MCF 10A (cell line): ENCODE results near the gene TMEM175. TPM values are rescaled to one million over a fixed set of nuclear protein-coding genes. Genes with fewer than 3 reads are reported as not detected.
"Not testable (repeated sequence)": the region's sequence is repeated elsewhere in the genome, so short reads cannot be mapped to it uniquely, and the experiment has no call there.

Experiments
- BruUV-seq: library from RNA; stranded (reverse); fragments of 400-500 nt; replicated peaks from 2 replicates; lab custom pipeline; 2021; lab: Mats Ljungman, UMichigan
- CTCF ChIA-PET: fragments of 300-600 bp; sonication (Branson Sonifier 250); formaldehyde crosslinking; extraction: SDS; loops from one replicate; lab custom pipeline; 2021; ENCODE audit warnings: antibody characterized with exemption, inconsistent platforms; lab: Yijun Ruan, JAX
- POLR2A ChIA-PET: fragments of 300-600, 350-650 bp; sonication (Branson Sonifier 250); formaldehyde crosslinking; extraction: SDS; loops from one replicate; lab custom pipeline; 2020; ENCODE audit warnings: antibody characterized with exemption, inconsistent platforms; lab: Yijun Ruan, JAX
- DNase-seq: peaks from one replicate; pipeline ENCODE4 v3.0.0-alpha.2; 2018; ENCODE audit not compliant: unreplicated experiment
- H3K27ac Mint-ChIP-seq: one replicate; pipeline ENCODE4 v1.8.0; 2022; ENCODE audit warnings: mild to moderate bottlenecking, low read depth, mixed read lengths; ENCODE audit not compliant: unreplicated experiment
- H3K27me3 Mint-ChIP-seq: one replicate; pipeline ENCODE4 v1.8.0; 2022; ENCODE audit warnings: mixed read lengths; ENCODE audit not compliant: insufficient read depth, unreplicated experiment
- H3K36me3 Mint-ChIP-seq: one replicate; pipeline ENCODE4 v1.8.0; 2022; ENCODE audit warnings: mild to moderate bottlenecking, moderate library complexity, mixed read lengths; ENCODE audit not compliant: insufficient read depth, unreplicated experiment
- H3K4me1 Mint-ChIP-seq: one replicate; pipeline ENCODE4 v1.8.0; 2022; ENCODE audit warnings: mixed read lengths; ENCODE audit not compliant: insufficient read depth, unreplicated experiment
- H3K4me3 Mint-ChIP-seq: one replicate; pipeline ENCODE4 v1.8.0; 2022; ENCODE audit warnings: mild to moderate bottlenecking, moderate library complexity, mixed read lengths; ENCODE audit not compliant: unreplicated experiment
- H3K9me3 Mint-ChIP-seq: one replicate; pipeline ENCODE4 v1.8.0; 2022; ENCODE audit warnings: mixed read lengths; ENCODE audit not compliant: unreplicated experiment
- CTCF ChIP-seq: fragments of 200-600 bp; IDR thresholded peaks from one replicate; pipeline ENCODE4 v1.8.0; 2022; ENCODE audit warnings: antibody characterized with exemption, mild to moderate bottlenecking; ENCODE audit not compliant: unreplicated experiment
- intact Hi-C: fragments of 100-400 bp; cut with micrococcal nuclease; formaldehyde crosslinking; loops from 2 replicates; pipeline ENCODE4 v1.14.1; 2022
- total RNA-seq: library from RNA; stranded (reverse); gene quantifications from 2 replicates; pipeline ENCODE4 v1.2.3, GENCODE V29; 2022

Gene TMEM175
- total RNA-seq, 1 experiment from 2014 or later = 28.9 TPM

DNA sequence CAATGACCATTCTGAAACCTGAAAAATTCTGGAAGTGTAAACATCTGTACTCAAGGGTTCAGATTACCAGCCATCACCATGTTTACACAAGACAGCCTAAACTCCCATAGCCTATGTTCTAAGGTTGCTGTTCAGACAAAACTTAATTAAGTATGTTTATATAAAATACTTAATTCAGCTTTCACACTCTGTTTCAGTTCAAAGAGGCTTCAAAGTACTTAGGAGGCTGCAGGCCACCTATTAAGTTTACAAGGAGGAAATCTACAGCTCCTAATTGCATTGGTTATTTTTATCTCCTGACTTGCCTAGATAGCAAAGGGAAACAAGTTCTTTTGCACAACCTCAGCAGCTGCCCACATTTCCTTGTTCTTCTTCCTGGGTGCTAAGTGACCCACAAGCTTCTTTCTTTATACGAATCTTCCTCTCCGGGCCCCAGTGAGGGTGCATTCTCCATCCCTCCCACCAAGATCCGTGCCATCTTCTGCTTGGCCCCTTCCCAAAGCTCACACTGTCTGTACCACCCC, 2.2 kb upstream of the TMEM175 start:
- ChIA-PET CTCF (interaction anchor here (1.1 kb wide), 1 partner anchor 57 kb away, joined by 5 read pairs; the partner anchor contains the start of gene IDUA), POLR2A (interaction anchor here (0.6 to 3.1 kb wide), 10 partner anchors 8 to 707 kb away, joined by 3 to 16 read pairs (median 4); partner anchors contain the start of gene IDUA)
- H3K9me3 Mint-ChIP-seq = no peaks in the 10 kb centered on the region
- no peak for DNase-seq
- peak overlapping the region; percentile 93 for H3K27ac Mint-ChIP-seq
- peak overlapping the region; percentile 93 for H3K4me3 Mint-ChIP-seq
- no peaks in the 10 kb centered on the region for H3K27me3 Mint-ChIP-seq
- peaks cover 30% of the 10 kb centered on the region for H3K4me1 Mint-ChIP-seq
- intact Hi-C loops = loop anchor here (5.0 kb wide), 1 partner anchor 163 kb away; no protein-coding TSS in a partner anchor
- TF ChIP-seq CTCF = no peak
- BruUV-seq = TSS peak; percentile 45
- no peaks in the 10 kb centered on the region for H3K36me3 Mint-ChIP-seq

- Mint-ChIP-seq H3K27me3 (no peaks in the 10 kb centered on the region), H3K4me3 (peak overlapping the region; percentile 93), H3K27ac (peak overlapping the region; percentile 93), H3K9me3 (no peaks in the 10 kb centered on the region), H3K36me3 (no peaks in the 10 kb centered on the region), H3K4me1 (peaks cover 30% of the 10 kb centered on the region)
- intact Hi-C loops = loop anchor here (5.0 kb wide), 1 partner anchor 164 kb away; no protein-coding TSS in a partner anchor
- ChIA-PET CTCF (interaction anchor here (1.0 to 1.1 kb wide), 2 partner anchors 9 to 56 kb away, joined by 3 to 5 read pairs; partner anchors contain the start of gene IDUA), POLR2A (interaction anchor here (1.0 to 3.1 kb wide), 9 partner anchors 9 to 163 kb away, joined by 3 to 16 read pairs (median 5); partner anchors contain the start of gene IDUA)
- peak; percentile 4 for DNase-seq
- no TSS peak for BruUV-seq
- TF ChIP-seq CTCF = no peak
Observed at GRCh38 chr4:930827-931193, 1.4 kb upstream of the TMEM175 start.

DNA sequence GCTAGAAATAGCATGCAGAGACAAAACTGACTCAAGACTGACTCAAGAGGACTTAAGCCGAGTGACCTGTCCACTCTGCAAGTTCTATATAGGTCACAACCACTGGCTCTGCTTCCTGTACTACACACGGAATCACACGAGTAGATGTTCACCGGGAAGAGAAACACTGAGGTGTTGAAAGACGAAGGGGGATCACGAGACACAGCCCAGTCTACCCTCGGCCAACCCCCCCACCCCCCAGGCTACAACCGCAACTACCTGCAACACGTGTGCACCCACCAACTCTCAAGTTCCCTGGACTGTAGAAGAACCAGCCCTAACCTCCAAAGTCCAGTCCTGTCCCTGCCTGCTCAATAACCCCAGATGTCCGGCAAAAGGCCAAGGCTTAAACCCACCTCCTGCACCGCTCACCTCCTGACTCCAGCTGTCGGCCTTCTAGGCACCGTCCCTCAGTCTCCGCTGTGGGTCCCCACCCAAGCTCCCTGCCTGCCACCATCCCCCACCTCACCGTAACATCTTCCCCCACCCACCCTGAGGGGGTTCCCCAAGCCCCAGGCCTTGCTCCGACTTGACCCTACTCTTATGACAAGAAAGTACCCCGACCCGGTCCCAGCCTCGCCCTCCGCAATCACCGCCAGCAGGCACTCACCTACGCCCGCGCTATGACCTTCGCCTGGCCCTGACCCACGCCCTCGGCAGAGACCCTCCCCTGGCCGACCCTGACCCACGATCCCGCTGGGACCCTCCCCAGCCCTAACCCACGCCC, 883 bp upstream of the TMEM175 start:
- Mint-ChIP-seq H3K9me3 (no peaks in the 10 kb centered on the region), H3K4me1 (peaks cover 30% of the 10 kb centered on the region), H3K36me3 (no peaks in the 10 kb centered on the region), H3K4me3 (peak overlapping the region; percentile 93), H3K27ac (peak overlapping the region; percentile 93), H3K27me3 (no peaks in the 10 kb centered on the region)
- intact Hi-C loops = loop anchor here (5.0 kb wide), 1 partner anchor 164 kb away; no protein-coding TSS in a partner anchor
- peak; percentile 20 for DNase-seq
- BruUV-seq = no TSS peak
- no peak for TF ChIP-seq CTCF
- ChIA-PET CTCF (interaction anchor here (1.0 to 1.1 kb wide), 2 partner anchors 10 to 55 kb away, joined by 3 to 5 read pairs; partner anchors contain the start of gene IDUA), POLR2A (interaction anchor here (0.9 to 3.1 kb wide), 16 partner anchors 9 to 370 kb away, joined by 3 to 16 read pairs (median 4); partner anchors contain the start of genes DGKQ and IDUA)

DNA sequence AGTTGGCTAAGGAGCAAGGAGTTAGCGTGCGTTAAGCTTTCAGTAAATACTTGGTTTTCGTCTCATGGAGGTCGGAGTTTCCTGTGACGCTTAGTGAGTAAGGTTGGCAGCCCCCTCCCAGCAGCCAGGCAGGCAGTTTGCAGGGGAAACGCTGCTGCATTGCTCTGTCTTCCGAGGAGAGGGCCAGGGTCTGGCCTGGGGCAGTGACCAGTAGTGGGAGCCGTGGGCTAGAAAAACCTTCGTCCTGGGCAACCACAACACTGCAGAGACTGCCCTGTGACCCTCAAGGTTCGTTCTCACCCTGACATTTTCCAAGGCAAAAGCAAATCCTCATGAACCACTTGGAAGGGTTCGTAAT, 432 bp downstream of the TMEM175 start:
- Mint-ChIP-seq H3K36me3 (no peaks in the 10 kb centered on the region), H3K4me3 (peak overlapping the region; percentile 93), H3K27me3 (no peaks in the 10 kb centered on the region), H3K4me1 (peaks cover 31% of the 10 kb centered on the region), H3K9me3 (no peaks in the 10 kb centered on the region), H3K27ac (peak overlapping the region; percentile 93)
- intact Hi-C loops = loop anchor here (5.0 kb wide), 1 partner anchor 165 kb away; no protein-coding TSS in a partner anchor
- TSS peak; percentile 53 for BruUV-seq
- ChIA-PET CTCF (interaction anchor here (0.7 kb wide), 1 partner anchor 118 kb away, joined by 3 read pairs; no protein-coding TSS in a partner anchor), POLR2A (interaction anchor here (0.6 to 3.1 kb wide), 14 partner anchors 11 to 368 kb away, joined by 3 to 16 read pairs (median 4); partner anchors contain the start of genes DGKQ and IDUA)
- no peak for DNase-seq
- no peak for TF ChIP-seq CTCF

DNA sequence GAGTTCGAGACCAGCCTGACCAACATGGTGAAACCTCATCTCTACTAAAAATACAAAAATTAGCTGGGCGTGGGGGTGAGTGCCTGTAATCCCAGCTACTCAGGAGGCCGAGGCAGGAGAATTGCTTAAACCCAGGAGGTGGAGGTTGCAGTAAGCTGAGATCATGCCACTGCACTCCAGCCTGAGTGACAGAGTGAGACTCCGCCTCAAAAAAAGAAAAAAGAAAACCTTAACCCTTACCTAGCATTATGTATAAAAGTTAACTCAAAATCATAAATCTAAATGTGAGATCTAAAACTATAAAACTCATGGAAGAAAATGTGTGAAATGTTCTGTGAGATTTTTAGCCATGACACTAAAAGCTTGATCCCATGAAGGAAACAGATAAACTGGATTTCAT, 7.2 kb downstream of the TMEM175 start:
- H3K4me1 Mint-ChIP-seq = peaks cover 11% of the 10 kb centered on the region
- H3K27me3 Mint-ChIP-seq, BruUV-seq, intact Hi-C loops, H3K9me3 Mint-ChIP-seq, CTCF ChIA-PET, H3K36me3 Mint-ChIP-seq, H3K27ac Mint-ChIP-seq, H3K4me3 Mint-ChIP-seq, DNase-seq: not testable (repeated sequence)
- POLR2A ChIA-PET = interaction anchor here (1.2 kb wide), 1 partner anchor 9 kb away, joined by 3 read pairs; no protein-coding TSS in a partner anchor
